GM04503 (cell line): ENCODE data around the gene MYB.

Experiments
- DNase-seq: peaks from one replicate; pipeline ENCODE4 v3.0.0-alpha.2; 2012; ENCODE audit warnings: low read depth

The MYB gene

DNA sequence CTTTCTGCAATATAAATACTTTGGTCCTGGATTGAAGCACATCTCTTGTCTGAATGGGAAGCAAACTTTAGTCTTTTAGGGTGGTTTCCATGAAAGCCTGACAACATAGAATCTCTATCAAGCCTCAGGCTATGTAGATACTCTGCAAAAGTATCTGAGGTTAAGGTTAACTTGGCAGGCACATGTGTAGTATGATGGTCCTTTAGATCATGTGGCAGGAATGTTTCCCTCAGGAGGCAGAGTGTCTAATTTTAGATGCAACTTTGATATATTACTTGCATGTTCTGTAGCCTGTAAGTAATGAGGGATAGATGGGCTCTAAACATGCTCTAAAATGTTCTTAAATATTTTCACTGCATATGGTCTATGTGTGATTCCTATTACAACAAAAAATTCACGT is 8.2 kb downstream of the MYB start:
- no peak for DNase-seq

DNA sequence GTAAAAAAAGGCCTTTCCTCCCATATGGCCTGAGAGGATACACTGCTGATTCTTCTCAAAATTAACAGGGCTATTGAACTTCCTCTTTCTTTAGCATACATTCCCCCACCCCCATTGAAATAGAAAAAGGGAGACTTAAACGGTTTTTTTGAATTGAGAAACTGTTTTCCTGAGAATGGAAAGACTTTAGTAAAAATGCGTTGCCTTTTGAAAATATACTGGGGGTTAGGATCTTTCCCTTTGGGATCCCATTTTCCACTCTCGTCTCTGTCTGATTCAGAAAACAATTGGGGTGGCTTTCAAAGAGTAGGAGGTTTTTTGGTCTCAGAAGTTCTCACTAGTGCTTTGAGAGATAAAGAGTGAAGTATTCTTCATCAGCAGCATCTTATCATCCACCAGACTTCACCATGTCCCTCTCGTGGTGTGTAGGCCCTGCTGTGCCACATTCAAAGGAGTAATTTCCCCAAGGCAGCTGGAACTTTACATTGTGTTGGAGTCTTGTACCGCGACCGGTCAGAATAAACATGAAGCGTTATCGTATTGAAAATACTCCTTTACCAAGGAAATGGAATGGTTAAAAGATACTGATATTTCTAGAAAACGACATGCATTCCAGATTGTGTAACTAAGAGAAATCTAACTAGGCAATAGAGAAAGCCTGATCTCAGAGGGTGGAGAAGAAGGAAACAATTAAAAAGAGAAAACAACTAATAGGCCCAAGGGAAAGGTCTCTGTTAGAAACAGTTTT is 10.6 kb downstream of the MYB start:
- no peak for DNase-seq

DNA sequence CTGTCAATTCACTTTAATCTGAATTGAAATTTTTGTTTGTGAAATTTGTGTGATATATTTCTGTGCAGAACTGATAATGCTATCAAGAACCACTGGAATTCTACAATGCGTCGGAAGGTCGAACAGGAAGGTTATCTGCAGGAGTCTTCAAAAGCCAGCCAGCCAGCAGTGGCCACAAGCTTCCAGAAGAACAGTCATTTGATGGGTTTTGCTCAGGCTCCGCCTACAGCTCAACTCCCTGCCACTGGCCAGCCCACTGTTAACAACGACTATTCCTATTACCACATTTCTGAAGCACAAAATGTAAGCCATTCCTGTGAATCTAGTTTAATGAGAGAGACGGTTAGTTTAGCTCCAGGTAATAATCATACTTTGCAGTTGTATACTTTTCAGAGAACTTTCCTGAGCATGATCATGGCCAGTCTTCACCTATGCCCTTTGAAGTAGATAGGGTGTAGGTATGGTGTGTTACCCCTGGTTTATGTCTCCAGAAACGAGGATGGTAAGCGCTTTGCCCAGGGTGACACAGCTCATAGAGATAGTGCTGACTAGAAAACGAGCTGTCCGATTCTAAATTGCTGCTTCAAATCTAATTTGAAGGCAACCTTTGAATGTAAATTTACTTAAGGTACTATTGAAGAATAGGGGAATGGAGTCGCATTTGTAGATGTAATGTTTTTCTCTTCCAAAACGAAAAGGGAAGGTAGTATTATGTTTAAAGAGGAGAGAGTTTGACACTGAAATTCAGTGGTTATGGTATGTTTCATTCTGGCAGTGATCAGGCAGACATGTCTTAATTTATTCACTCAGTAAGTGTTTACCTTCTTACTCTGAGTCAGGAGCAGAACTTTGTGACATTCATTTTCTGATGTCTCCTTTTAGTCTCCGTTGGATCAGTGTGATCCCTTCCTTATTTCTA is 11.4 kb downstream of the MYB start:
- no peak for DNase-seq

DNA sequence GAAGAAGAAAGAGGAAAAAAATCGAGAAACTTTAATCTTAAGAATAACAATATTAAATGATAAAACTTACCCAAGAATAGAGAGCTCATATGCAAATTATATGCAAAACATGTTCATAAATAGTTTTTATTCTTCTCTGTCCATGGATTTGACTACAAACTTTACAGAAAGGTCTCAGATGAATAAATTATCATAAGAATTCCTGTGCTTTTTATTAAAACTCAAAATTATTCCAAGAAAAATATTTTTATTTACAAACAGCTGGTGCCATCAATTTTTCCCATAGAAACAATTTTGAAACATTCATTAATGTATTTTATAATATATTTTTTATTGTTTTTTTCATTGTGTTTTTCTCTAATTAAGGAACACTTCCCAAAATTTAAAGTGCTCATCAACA is 12.1 kb downstream of the MYB start:
- no peak for DNase-seq

DNA sequence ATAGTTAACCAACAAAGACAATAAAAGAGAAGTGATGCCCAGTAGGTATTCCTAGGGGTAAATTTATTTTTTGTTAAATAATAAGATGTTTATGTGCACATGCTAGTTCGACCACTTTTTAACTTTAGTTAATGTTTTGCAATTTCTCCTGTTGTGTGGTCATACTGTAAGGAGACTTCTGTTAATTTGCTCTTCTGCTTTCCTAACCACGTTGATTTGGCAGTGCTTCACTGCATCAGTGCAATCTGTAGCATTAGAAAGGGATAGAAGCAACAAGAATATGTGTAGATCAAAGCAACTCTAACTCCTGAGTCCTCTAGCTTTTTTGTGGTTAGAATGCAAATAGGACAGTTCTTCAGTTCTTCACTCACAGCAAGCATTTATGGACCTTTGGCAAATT is 13.9 kb downstream of the MYB start:
- no peak for DNase-seq

DNA sequence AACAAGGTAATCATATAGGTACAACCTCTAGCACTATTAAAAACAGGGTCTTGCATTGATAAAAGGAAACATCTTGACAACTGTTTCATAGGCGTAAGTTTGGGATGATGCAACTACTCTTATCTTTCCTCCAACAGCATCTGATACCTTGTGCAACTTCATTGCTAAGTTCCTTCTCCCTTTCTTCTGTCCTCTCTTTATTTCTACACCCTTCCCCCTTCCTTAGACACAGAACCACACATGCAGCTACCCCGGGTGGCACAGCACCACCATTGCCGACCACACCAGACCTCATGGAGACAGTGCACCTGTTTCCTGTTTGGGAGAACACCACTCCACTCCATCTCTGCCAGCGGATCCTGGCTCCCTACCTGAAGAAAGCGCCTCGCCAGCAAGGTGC is 14.4 kb downstream of the MYB start:
- DNase-seq, result no peak

DNA sequence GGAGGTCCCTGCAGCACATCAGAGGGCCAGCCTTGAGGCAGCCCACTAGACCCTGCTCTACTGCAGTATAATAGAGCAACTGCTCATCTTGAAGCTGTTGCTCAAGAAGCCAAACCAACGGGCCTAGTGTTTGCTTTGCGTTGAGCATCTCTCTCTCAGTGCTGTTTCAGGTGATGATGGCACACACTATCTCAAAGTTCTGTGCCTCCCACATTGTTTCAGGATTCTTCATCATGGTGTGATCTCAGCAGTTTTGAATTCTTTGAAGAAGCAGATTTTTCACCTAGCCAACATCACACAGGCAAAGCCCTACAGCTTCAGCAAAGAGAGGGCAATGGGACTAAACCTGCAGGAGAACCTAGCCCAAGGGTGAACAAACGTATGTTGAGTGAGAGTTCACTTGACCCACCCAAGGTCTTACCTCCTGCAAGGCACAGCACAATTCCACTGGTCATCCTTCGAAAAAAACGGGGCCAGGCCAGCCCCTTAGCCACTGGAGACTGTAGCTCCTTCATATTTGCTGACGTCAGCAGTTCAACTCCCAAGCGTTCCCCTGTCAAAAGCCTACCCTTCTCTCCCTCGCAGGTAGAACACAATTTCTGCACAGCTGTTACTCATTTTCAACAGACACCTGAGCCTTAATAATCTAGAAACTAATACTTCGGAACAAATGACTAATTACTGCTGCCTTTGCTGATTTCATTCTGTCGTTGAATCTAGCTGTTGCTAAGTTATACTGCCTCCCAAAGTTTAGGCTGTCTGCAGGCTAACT is 15.8 kb downstream of the MYB start:
- no peak for DNase-seq

DNA sequence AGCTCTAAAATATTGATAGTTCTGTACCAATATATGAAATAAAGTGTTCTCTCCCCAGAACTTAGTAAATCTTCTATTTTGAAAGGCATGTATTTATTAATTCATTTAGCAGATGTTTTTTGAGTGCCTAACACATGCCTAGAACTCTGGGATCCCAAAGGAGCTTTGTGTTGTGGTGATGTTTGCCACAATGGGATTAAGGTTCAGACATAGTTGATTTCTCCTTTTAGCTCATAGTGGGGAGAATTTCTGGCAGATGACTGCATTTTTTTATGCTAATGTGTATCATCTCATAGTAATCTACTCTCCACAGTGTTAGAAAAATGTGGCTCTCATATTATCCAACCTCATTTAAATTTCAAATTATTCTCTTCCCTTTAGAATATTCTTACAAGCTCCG is 21.7 kb downstream of the MYB start:
- no peak for DNase-seq

DNA sequence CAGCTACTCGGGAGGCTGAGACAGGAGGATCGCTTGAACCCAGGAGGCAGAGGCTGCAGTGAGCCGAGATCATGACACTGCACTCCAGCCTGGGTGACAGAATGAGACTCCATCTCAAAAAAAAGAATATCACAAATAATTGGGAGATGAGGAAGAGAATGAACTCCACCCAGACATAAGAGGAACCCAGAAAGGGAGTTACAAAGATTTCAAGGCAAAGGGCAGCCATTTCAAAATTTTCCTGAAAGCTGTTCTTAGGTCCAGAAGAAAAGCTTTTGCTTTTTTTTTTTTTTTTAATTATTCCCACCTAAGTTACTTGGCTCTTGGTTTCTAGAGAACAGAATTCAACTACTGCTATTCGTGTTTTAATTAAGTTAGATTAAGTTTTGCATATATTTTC is 23.8 kb downstream of the MYB start:
- DNase-seq, result no peak

DNA sequence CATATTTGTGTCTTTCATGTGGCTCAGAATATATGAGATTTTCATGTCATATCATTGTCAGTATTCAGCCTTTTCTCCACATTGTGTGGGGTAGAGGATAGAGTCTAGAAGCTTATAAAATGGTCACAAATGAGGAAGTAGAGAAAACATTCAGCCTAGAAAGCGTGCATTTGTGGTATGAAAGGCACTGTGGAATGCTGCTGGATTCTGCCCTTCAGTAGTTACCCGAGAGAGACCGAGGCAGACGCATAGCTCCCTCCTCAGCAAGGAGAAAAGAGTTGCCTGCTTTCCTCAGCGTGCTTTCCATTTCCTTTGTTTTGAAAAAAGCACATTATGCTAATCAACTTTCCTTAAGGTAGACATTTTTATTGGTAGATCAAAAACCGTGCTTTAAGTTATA is 28.7 kb downstream of the MYB start:
- no peak for DNase-seq

DNA sequence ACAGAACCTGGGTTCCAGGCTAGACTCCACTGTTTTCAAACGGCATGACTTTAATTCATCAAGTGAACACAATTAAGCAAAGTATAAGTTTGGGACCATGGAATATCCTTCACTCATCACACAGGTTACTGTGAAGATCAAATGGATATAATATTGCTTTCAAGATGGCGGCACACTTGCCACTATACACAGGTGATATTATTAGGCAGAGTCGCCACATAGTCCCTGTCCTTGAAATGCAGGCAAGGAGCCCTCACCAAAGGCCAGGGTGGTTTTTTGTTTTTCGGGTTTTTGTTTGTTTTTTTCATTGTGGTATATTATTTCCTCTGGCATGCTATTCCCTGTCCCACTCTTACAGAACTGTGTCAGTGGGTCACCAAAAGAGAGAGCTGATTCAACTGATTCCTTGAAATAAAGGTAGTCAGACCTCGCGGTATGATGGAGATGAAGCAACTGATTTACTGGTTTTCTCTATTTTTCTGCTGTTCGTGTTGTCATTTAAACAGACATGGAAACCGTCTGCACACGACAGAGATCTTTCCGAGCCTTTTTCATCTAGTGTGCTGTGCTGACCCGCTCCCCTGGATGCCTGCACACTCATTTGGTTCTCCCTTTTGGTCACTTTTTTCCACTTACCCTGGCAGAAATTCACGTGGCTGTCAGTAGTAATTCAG is 29.7 kb downstream of the MYB start:
- DNase-seq, result no peak

DNA sequence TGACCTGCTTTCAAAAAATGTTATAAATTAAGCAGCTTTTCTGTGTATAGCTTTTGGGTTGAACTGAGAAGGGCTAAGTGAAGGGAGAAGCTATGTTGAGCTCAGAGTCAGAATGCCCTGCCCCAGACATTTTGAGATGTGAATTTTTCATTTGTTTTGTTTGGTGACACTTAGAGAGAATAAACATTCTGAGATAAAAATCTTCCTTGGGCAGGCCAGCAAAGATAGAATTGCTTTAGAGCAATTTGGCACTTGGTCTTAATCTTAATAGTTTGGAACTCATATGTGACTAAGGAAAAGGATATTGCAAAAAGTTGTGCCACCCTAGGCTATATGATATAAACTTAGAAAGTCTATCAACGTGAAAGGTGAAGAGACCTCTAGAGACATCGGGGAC is 30.2 kb downstream of the MYB start:
- DNase-seq, result no peak

DNA sequence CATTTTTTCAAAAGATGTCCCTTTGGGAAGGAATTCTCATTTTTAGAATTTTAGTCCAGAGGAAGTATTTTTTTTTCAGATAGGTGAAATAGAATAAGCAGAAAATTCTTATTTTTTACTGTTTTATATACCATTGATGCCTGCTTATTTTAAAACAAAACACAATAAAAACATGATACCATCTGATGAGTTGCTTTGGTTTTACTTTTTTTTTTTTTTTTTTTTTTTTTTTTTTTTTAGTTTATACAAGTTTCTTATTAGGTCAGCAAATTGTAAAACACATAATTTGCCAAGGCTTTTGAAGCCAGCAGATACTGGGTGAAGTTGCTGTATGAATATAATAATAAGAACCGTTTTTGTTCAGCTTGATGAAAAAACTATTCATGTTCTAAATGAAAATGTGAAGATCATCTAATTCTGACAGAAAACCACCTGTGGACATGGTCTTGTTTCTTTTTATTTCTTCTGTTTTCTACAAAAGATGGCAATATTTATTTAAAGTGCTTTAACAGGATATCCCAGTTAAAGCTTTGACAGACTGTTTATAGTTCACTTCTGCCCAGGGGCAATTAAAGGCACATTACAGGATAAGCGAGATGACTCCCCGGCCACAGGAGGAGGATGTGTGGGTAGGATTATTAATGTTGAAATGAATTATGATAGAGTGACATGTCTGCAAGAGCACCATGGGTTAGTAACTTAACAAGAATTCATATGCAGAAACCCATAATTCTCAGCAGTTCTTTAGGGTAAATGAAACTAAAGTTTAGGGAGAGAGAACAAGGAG is 31.1 kb downstream of the MYB start:
- peak; percentile 56 for DNase-seq

DNA sequence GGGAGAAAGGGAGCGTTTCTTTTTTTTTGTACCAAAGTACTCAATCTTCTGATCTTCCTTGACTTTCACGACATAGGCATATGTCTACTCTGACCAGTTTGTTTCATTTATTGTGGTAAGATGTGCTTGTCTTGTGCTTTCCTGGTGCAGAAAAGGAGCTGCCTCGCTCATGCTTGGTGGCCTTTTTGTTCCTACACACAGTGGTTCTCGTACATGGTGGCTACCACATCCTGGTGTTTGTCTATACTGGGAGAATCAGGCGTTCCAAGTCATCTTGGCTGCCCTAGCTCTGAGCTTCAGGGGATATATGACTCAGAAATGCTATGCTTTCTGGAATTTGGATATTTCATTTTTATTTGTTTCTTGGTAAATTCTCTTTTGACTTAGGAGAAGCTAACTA is 31.8 kb downstream of the MYB start:
- no peak for DNase-seq

DNA sequence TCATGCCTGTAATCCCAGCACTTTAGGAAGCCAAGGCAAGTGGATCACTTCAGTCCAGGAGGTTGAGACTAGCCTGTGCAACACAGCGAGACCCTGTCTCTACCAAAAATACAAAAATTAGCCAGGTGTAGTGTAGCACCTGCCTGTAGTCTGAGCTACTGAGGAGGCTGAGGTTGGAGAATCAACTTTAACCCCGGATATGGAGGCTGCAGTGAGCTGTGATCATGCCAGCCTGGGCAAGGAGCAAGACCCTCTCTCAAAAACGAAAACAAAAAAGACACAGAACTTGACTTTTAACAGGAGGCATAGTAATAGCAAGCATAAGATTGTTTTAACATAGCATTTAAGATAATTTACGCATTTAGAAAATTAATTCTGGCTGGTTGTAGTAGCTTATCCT is 32.5 kb downstream of the MYB start:
- DNase-seq, result no peak

DNA sequence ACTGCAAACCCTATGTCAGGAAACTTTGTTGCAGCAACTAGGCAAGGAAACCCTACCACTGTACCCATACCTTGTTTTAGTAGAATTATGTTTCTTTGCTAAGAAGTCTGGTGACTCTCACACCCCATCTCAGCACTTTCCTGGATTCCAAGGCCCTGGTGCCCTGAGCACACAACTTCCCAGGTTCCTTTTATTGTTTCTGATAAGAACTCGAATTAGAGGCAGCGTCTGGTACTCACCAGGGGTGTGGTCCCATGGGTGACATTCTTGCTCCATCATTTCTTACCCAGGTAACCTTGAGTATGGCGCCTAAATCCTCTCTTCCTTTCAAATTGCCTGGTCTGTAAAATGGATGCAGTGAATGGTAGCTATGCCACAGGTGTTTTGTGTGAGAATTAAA is 34.1 kb downstream of the MYB start:
- no peak for DNase-seq

DNA sequence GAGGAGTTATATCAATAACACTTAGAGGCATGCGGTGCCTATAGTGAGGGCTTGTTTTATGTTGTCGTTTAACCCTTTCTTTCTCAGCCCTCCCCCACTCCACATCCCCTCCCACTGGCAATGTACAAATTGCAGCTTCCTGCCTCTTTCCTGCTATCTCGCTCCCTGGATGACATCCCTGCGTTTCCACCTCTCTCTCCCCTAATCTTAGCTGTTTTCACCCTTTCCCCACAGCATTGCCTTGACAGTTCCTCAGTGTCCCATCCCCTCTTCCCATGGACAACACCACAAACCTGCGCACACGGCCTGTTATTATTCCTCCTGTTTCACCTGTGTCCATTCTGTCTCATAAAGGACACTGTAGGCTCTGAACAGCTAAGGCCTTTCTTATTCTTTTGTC is 34.5 kb downstream of the MYB start:
- DNase-seq, result no peak

DNA sequence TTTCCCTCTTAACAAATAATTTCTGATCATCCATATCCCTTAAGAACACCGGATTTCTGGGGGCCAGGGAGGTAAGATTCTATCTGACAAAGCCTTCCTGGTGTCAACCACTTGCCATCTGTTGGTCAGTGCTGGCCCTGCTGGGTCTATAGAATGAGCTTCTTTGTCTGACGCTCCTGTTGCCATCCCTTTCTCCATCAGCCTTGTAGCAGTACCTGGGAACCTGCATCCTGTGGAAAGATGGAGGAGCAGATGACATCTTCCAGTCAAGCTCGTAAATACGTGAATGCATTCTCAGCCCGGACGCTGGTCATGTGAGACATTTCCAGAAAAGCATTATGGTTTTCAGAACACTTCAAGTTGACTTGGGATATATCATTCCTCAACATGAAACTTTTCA is 36.6 kb downstream of the MYB start:
- no peak for DNase-seq

DNA sequence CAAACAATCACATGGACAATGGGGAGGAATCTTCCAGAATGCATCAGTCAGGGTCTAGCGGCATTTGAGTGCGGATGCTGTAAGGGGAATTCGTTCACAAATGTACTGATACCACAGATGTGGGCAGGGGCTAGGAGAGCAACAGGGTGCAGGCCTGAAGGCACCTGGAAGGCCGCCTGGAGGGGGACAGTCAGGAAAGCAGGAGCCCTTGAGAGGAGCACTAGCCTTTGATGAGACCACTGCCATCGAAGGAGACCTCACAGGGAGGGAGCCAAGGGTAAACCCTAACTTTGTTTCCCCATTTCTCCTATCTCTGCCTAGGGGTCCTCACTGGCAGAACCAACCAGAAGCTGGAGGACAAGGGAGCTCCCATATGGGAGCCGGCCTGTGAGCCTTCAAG is 38.2 kb downstream of the MYB start:
- DNase-seq, result no peak

DNA sequence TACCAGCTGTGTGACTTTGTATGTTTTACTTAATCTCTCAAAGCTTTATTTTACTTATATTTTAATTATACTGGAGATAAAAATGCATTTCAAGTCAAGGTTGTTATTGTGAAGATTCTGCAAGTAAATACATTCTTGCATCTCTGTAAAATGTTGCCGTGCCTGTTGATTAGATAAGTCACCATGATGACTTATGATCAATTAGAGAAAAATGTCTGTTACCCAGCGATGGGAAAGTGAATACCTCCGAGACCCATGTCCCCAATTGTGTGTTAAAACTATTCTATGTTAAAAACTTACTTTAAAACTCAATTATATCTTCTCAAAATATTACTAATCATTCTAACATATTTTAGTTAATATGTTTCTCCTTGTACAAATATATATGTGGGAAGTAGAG is 39.9 kb downstream of the MYB start:
- DNase-seq, result no peak

DNA sequence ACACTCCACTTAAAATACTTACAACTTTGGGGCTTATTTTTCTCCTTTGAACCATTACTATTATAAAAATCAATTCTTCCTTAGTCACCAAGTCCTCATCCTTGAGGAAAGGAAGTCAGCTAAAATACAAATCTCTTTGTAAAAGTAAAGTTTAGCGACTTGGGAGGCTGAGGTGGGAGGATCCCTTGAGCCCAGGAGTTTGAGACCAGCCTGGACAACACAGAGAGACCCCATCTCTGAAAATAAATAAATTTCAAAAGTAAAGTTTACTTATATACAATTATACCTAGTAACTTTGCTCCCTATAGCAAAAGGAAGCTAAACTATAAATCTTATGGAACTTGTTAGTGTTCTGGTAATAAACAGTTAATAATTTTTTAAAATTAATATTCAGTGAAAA is 40.4 kb downstream of the MYB start:
- no peak for DNase-seq
